Nephron progenitor cell (in vitro differentiated cells): ENCODE data around the gene PI4KA.
"Not testable (repeated sequence)": the region's sequence is repeated elsewhere in the genome, so short reads cannot be mapped to it uniquely, and the experiment has no call there.

Source experiments
- DNase-seq: peaks from one replicate; pipeline ENCODE4 v3.0.0; 2021
- H3K27ac Mint-ChIP-seq: 2 replicates; pipeline ENCODE4 v1.8.0; 2021; ENCODE audit warnings: mild to moderate bottlenecking, moderate library complexity, mixed read lengths
- H3K27me3 Mint-ChIP-seq: 2 replicates; pipeline ENCODE4 v1.8.0; 2021; ENCODE audit warnings: mild to moderate bottlenecking, low read depth, mixed read lengths; ENCODE audit not compliant: poor library complexity
- H3K36me3 Mint-ChIP-seq: 2 replicates; pipeline ENCODE4 v1.8.0; 2021; ENCODE audit warnings: low read depth, mixed read lengths
- H3K4me1 Mint-ChIP-seq: 2 replicates; pipeline ENCODE4 v1.8.0; 2021; ENCODE audit warnings: mixed read lengths
- H3K4me3 Mint-ChIP-seq: 2 replicates; pipeline ENCODE4 v1.8.0; 2021; ENCODE audit warnings: mild to moderate bottlenecking, moderate library complexity, mixed read lengths
- H3K9me3 Mint-ChIP-seq: 2 replicates; pipeline ENCODE4 v1.8.0; 2021; ENCODE audit warnings: mild to moderate bottlenecking, moderate library complexity, mixed read lengths
- CTCF ChIP-seq: fragments of 200-600 bp; sonication (generic); IDR thresholded peaks from 2 replicates; pipeline ENCODE4 v1.5.0; 2021; ENCODE audit warnings: antibody characterized with exemption

PI4KA gene

GRCh38 chr22:20677684-20678242 lies 180.8 kb downstream of the PI4KA start:
- peaks cover 23% of the 10 kb centered on the region for H3K9me3 Mint-ChIP-seq
- TF ChIP-seq CTCF = no peak

GRCh38 chr22:20675613-20676012 lies 183.0 kb downstream of the PI4KA start:
- not testable (repeated sequence) for H3K27ac Mint-ChIP-seq, H3K4me3 Mint-ChIP-seq, H3K4me1 Mint-ChIP-seq, H3K36me3 Mint-ChIP-seq, DNase-seq
- Mint-ChIP-seq H3K9me3 (peaks cover 23% of the 10 kb centered on the region), H3K27me3 (peaks cover 21% of the 10 kb centered on the region)

More at GRCh38 chr22:20677684-20678242, 180.8 kb downstream of the PI4KA start:
- Mint-ChIP-seq H3K4me1 (no peaks in the 10 kb centered on the region), H3K36me3 (no peaks in the 10 kb centered on the region), H3K27ac (no peak overlapping the region), H3K4me3 (no peak overlapping the region), H3K27me3 (peaks cover 21% of the 10 kb centered on the region)
- no peak for DNase-seq

GRCh38 chr22:20674998-20675397 lies 183.6 kb downstream of the PI4KA start:
- peaks cover 21% of the 10 kb centered on the region for H3K27me3 Mint-ChIP-seq

GRCh38 chr22:20673295-20674195 lies 185.1 kb downstream of the PI4KA start:
- H3K9me3 Mint-ChIP-seq = peaks cover 17% of the 10 kb centered on the region
- TF ChIP-seq CTCF = no peak
- H3K36me3 Mint-ChIP-seq = no peaks in the 10 kb centered on the region
- H3K4me3 Mint-ChIP-seq = no peak overlapping the region
- DNase-seq = no peak
- no peak overlapping the region for H3K27ac Mint-ChIP-seq
- H3K4me1 Mint-ChIP-seq = no peaks in the 10 kb centered on the region
- peaks cover 19% of the 10 kb centered on the region for H3K27me3 Mint-ChIP-seq

More at GRCh38 chr22:20674998-20675397, 183.6 kb downstream of the PI4KA start:
- H3K4me1 Mint-ChIP-seq = no peaks in the 10 kb centered on the region
- no peak overlapping the region for H3K27ac Mint-ChIP-seq
- DNase-seq = no peak
- TF ChIP-seq CTCF = no peak
- no peak overlapping the region for H3K4me3 Mint-ChIP-seq
- peaks cover 23% of the 10 kb centered on the region for H3K9me3 Mint-ChIP-seq
- no peaks in the 10 kb centered on the region for H3K36me3 Mint-ChIP-seq

GRCh38 chr22:20672732-20673131 lies 185.9 kb downstream of the PI4KA start:
- Mint-ChIP-seq H3K36me3 (no peaks in the 10 kb centered on the region), H3K9me3 (peaks cover 10% of the 10 kb centered on the region), H3K27me3 (peaks cover 19% of the 10 kb centered on the region), H3K27ac (no peak overlapping the region), H3K4me3 (no peak overlapping the region), H3K4me1 (no peaks in the 10 kb centered on the region)
- DNase-seq = no peak
- no peak for TF ChIP-seq CTCF

GRCh38 chr22:20672082-20672424 lies 186.6 kb downstream of the PI4KA start:
- H3K4me3 Mint-ChIP-seq = no peak overlapping the region
- no peaks in the 10 kb centered on the region for H3K4me1 Mint-ChIP-seq
- H3K27ac Mint-ChIP-seq = no peak overlapping the region
- peaks cover 19% of the 10 kb centered on the region for H3K27me3 Mint-ChIP-seq
- H3K36me3 Mint-ChIP-seq = no peaks in the 10 kb centered on the region
- TF ChIP-seq CTCF = no peak
- peaks cover 9% of the 10 kb centered on the region for H3K9me3 Mint-ChIP-seq
- DNase-seq = no peak
